Measurements from ENCODE around the gene ILF3. TPM values are rescaled to one million over a fixed set of nuclear protein-coding genes. Genes with fewer than 3 reads are reported as not detected.

The ILF3 gene
- total RNA-seq, 1 donor from 2014 or later: 125 TPM

DNA sequence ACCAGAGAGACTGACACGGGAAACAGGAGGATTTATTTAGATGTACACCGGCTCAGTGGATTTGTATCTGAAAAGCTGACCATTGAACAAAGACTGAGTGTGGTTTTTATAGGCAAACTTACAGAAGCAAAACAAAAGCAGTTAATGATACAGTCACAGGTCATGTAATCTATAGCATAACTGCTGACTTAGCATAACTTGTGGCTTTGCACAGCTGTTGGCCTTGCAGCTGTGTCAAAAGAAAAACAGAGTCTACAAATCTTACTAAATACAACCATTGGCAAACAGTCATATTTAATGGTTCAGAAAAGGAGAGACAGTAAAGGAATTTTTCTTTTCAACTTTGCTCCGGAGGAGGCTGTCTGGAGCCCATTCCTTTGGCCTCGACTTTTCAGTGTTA is 2.3 kb upstream of the ILF3 start:
- TF ChIP-seq, protein P1, sequence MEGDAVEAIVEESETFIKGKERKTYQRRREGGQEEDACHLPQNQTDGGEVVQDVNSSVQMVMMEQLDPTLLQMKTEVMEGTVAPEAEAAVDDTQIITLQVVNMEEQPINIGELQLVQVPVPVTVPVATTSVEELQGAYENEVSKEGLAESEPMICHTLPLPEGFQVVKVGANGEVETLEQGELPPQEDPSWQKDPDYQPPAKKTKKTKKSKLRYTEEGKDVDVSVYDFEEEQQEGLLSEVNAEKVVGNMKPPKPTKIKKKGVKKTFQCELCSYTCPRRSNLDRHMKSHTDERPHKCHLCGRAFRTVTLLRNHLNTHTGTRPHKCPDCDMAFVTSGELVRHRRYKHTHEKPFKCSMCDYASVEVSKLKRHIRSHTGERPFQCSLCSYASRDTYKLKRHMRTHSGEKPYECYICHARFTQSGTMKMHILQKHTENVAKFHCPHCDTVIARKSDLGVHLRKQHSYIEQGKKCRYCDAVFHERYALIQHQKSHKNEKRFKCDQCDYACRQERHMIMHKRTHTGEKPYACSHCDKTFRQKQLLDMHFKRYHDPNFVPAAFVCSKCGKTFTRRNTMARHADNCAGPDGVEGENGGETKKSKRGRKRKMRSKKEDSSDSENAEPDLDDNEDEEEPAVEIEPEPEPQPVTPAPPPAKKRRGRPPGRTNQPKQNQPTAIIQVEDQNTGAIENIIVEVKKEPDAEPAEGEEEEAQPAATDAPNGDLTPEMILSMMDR (conservative IDR thresholded peaks at IDR 0.05; ENCODE audit: low read depth, low read length): no peak
- no peak overlapping the region for H3K4me3 ChIP-seq (ENCODE audit: low read depth, low read length)
- DNase-seq (ENCODE audit: low read depth): no peak

DNA sequence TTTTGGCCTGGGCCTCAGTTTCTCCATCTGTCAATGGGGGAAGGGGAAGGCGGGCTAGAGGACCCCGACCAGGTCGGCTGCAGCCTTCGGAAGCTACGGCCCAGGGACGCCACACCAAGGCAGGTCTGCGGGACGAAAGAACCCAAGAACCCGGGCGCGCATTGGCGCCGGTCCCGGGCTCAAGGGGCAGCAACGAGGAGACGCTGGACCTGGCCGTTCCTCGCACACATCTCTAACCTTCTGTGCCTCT is 739 bp upstream of the ILF3 start:
- TF ChIP-seq, protein P1 (conservative IDR thresholded peaks at IDR 0.05; ENCODE audit: low read depth, low read length): no peak
- no peak for DNase-seq (ENCODE audit: low read depth)
- peak overlapping the region; percentile 83 for H3K4me3 ChIP-seq (ENCODE audit: low read depth, low read length)

DNA sequence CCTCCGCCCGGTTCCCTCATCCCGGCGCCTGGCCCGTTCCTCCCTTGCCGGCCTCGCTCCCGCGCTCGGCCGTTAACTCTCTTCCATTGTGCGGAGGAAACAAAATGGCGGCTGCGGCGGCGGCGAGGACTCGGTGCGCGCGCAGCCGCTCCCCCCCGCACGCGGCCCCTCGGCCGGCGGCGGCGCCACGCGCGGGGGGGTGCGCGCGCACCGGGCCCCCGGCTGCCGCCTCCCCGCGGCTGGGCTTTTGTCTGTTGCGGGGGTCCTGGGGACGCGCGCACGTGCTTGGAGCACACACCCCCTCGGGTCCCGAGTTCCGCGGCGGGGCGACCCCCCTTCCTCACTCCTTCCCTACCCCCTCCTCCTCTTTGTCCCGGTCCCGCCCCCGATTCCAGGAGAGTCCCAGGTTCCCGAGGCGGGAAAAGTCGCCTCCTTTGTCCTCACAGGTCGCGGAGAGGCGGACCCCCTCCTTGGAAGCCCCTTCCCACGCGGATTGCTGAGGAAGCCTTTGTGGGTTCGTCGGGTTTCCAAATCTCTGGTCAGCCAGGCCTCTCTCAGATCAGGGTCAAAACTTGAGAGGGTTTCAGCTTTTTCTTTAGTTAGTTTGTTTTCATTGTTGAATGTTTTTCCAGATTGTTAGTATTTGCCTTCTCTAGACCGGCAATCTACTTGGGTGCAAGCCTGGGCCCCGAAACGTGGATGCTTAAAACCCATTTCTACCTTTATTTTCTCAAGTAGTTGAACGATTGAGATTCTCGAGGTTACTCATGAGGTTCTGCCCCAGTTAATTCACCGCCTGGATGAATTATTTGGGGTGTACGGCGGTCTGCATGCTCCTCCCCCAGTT is 687 bp downstream of the ILF3 start:
- DNase-seq (ENCODE audit: low read depth): no peak

DNA sequence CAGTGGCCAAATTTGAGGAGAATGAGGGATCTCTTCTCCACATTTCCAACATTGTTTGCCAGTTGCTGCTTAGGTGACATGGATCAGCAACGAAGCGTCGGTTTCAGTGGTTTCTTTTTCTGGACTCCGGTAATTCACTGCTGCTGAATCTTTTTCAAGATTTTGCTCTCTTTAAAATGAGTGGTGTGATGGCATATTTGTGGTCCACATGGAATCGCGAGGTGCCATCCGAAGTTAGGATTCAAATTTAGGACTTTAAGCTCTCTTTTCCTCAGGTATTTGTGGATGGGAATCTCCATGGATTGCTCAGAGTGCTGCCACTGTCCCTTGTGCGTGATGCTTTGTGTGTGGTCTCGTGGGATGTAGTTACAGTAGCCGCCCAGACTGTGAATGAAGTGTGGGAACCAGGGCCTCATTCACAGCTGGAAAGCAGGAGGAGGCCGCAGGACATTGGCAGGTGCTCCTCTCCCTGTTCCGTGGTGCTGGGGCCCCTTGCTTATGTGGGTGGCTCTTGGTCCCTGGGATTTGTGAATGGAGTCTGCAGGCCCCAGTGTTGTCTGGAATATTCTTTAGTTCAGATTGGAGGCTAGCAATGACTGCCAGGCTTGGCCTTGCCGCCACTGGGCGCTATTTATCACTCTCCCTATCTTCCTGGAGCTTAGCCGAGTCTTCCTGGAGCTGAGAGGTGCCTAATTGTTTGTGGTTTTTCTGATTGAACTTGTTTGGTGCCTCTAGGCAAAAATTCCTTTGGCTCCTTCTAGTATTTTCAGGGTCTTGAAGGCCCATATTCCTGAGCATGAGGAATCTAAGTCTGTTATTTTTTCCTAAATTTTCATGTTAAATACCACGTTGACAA is 1.5 kb downstream of the ILF3 start:
- DNase-seq (ENCODE audit: low read depth): no peak
- H3K4me3 ChIP-seq (ENCODE audit: low read depth, low read length): peak overlapping the region; percentile 83
- TF ChIP-seq, protein P1 (conservative IDR thresholded peaks at IDR 0.05; ENCODE audit: low read depth, low read length): peak; percentile 23

More for the DNA sequence above, 687 bp downstream of the ILF3 start:
- peak overlapping the region; percentile 83 for H3K4me3 ChIP-seq (ENCODE audit: low read depth, low read length)
- TF ChIP-seq, protein P1 (conservative IDR thresholded peaks at IDR 0.05; ENCODE audit: low read depth, low read length): no peak

DNA sequence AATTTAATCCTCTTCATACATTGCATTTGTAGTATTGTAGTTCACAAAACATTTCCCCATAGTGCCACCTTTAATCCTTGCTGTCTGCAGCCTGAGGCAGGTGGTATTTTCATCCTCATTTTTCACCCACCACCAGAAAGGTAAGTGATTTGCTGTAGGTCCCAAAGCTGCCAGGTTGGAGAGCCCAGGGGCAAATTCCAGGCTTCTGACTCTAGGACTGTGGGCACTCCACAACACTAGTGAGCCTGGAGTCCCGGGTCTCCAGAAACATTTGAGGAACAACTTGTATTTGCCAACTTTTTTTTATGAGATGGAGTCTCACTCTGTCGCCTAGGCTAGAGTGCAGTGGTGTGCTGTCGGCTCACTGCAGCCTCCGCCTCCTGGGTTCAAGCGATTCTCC is 6.2 kb downstream of the ILF3 start:
- no peak for DNase-seq (ENCODE audit: low read depth)
- TF ChIP-seq, protein P1 (conservative IDR thresholded peaks at IDR 0.05; ENCODE audit: low read depth, low read length): no peak
- no peak overlapping the region for H3K4me3 ChIP-seq (ENCODE audit: low read depth, low read length)

DNA sequence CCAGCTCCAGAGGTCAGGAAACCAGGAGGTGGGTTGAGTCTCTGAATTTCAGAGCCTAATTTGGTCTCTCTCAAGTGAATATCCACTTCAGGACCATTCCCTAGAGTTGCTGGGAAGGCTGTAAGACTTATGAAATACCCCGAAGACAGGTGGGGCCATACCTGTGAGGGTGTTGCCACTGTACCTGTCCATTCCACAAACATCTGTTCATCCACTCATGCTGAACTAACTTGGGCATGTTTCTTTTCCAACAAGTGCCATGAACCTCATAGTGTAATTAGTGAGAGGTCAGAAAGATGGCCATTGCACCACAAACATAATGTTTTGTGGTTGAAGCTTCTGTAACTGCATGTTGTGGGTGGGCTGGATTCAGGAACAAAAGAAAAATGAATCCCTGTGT is 7.8 kb downstream of the ILF3 start:
- DNase-seq (ENCODE audit: low read depth): no peak
- TF ChIP-seq, protein P1 (conservative IDR thresholded peaks at IDR 0.05; ENCODE audit: low read depth, low read length): no peak
- H3K4me3 ChIP-seq (ENCODE audit: low read depth, low read length): no peak overlapping the region

Measured in epithelial cell of proximal tubule (primary cell).